Mesendoderm (in vitro differentiated cells): ENCODE data around the gene NBEA.
A peak's percentile ranks its signal among the peaks of the same experiment; 100 is the strongest.

ENCODE experiments used
- DNase-seq: peaks from one replicate; pipeline ENCODE4 v3.0.0; 2013
- H2AK5ac ChIP-seq: 2 replicates; pipeline ENCODE4 v1.6.1; 2013; ENCODE audit warnings: low read length, inconsistent platforms
- H2BK120ac ChIP-seq: 2 replicates; pipeline ENCODE4 v1.6.1; 2013; ENCODE audit warnings: low read depth, mild to moderate bottlenecking, low read length, moderate library complexity, mixed read lengths
- H2BK15ac ChIP-seq: replicated peaks from 2 replicates; pipeline ENCODE4 v1.6.1; 2013; ENCODE audit warnings: low read depth, mild to moderate bottlenecking, moderate library complexity
- H2BK5ac ChIP-seq: 2 replicates; pipeline ENCODE4 v1.6.1; 2013; ENCODE audit warnings: low read length, inconsistent platforms
- H3K18ac ChIP-seq: 2 replicates; pipeline ENCODE4 v1.6.1; 2013; ENCODE audit warnings: mild to moderate bottlenecking, low read length, mixed read lengths
- H3K23ac ChIP-seq: one replicate; pipeline ENCODE4 v1.6.1; 2013; ENCODE audit warnings: low read length
- H3K27ac ChIP-seq: 2 replicates; pipeline ENCODE4 v1.5.1; 2013; ENCODE audit warnings: low read depth, mild to moderate bottlenecking, inconsistent platforms, low read length, moderate library complexity
- H3K27me3 ChIP-seq: 2 replicates; pipeline ENCODE4 v1.6.1; 2013; ENCODE audit warnings: low read length, control low read depth, mild to moderate bottlenecking, inconsistent platforms; ENCODE audit not compliant: insufficient read depth, poor library complexity
- H3K36me3 ChIP-seq: 2 replicates; pipeline ENCODE4 v1.6.1; 2013; ENCODE audit warnings: low read length, inconsistent platforms; ENCODE audit not compliant: control insufficient read depth, insufficient read depth
- H3K4ac ChIP-seq: one replicate; pipeline ENCODE4 v1.6.1; 2013; ENCODE audit warnings: low read depth, mild to moderate bottlenecking, low read length, moderate library complexity
- H3K4me1 ChIP-seq: 2 replicates; pipeline ENCODE4 v1.6.1; 2013; ENCODE audit warnings: low read depth, low read length, inconsistent platforms; ENCODE audit not compliant: control insufficient read depth
- H3K4me2 ChIP-seq: 2 replicates; pipeline ENCODE4 v1.6.1; 2013; ENCODE audit warnings: low read length
- H3K4me3 ChIP-seq: 2 replicates; pipeline ENCODE4 v1.5.1; 2013; ENCODE audit warnings: mild to moderate bottlenecking, low read length
- H3K56ac ChIP-seq: one replicate; pipeline ENCODE4 v1.6.1; 2013; ENCODE audit warnings: low read length
- H3K79me1 ChIP-seq: 2 replicates; pipeline ENCODE4 v1.6.1; 2013; ENCODE audit warnings: low read length, inconsistent platforms
- H3K79me2 ChIP-seq: 2 replicates; pipeline ENCODE4 v1.6.1; 2013; ENCODE audit warnings: mild to moderate bottlenecking, low read length; ENCODE audit not compliant: control insufficient read depth, insufficient read depth
- H3K9ac ChIP-seq: 2 replicates; pipeline ENCODE4 v1.6.1; 2013; ENCODE audit warnings: low read length, inconsistent platforms
- H4K5ac ChIP-seq: one replicate; pipeline ENCODE4 v1.6.1; 2013; ENCODE audit warnings: low read length
- H4K8ac ChIP-seq: one replicate; pipeline ENCODE4 v1.6.1; 2013; ENCODE audit warnings: low read depth, mild to moderate bottlenecking, control low read depth, low read length, moderate library complexity
- WGBS: extraction: QIAGEN DNeasy Blood & Tissue Kit; methylation state at CpG from one replicate; pipeline ENCODE4 v1.1.7; 2013; ENCODE audit warnings: low lambda C conversion rate, missing lambda C conversion rate; ENCODE audit not compliant: insufficient coverage; ENCODE audit errors: extremely low coverage; 5-methylcytosine and 5-hydroxymethylcytosine counted together

Gene NBEA

DNA sequence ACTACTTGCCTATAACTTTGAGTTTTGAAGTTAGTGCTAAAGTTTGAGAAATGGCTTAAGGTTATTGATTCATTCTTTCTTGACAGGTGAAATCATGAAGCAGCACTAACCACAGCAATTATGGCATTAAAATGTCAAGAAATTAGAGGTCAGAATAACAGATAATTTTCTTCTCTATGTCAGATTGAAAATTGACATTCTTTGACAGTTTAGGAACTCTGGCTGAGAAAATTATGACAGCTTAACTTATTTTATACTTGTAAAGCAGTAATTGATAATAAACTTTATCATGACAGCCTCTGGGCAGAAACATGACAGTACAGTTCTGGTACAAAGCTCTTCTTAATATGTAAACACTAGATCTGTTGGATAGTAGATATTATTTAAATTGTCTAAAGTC lies 689.6 kb downstream of the NBEA start:
- no peak overlapping the region for H3K23ac ChIP-seq
- H3K36me3 ChIP-seq, result no peaks in the 10 kb centered on the region
- H4K8ac ChIP-seq, result no peak overlapping the region
- no peak overlapping the region for H4K5ac ChIP-seq
- no peak overlapping the region for H3K4me3 ChIP-seq
- no peaks in the 10 kb centered on the region for H3K4me1 ChIP-seq
- H3K9ac ChIP-seq, result no peak overlapping the region
- H3K56ac ChIP-seq, result no peak overlapping the region
- H3K27ac ChIP-seq, result no peak overlapping the region
- no peaks in the 10 kb centered on the region for H3K79me2 ChIP-seq
- no peaks in the 10 kb centered on the region for H3K79me1 ChIP-seq
- no peak overlapping the region for H2BK5ac ChIP-seq
- no peak overlapping the region for H3K4me2 ChIP-seq
- H2BK120ac ChIP-seq, result no peak overlapping the region
- no peak overlapping the region for H3K4ac ChIP-seq
- DNase-seq, result no peak
- no peak overlapping the region for H3K18ac ChIP-seq
- no peak overlapping the region for H2BK15ac ChIP-seq
- H2AK5ac ChIP-seq, result no peak overlapping the region
- H3K27me3 ChIP-seq, result no peaks in the 10 kb centered on the region

DNA sequence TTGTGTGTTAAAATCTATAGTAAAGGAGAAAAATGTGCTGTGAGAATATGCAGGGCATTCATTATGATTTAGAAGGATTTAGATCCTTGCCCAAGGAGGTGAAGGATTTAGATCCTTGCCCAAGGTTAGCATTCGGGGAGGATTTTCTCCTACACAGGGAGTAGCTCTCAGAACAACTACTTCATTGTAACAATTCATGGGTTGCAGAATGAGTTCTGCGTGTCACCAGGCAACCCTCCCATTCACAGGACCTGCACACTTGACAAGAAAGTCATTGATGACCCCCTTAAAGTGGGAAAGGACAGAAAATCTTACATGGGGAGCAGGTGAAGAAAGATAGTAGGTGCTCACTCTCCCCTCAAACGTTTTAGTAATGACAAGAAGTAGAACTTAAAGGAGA lies 701.6 kb downstream of the NBEA start:
- Histone ChIP-seq H3K27ac (no peak overlapping the region), H3K4me2 (no peak overlapping the region), H4K8ac (no peak overlapping the region), H3K36me3 (no peaks in the 10 kb centered on the region), H3K27me3 (no peaks in the 10 kb centered on the region), H3K4me3 (no peak overlapping the region), H4K5ac (no peak overlapping the region), H3K4ac (no peak overlapping the region), H2BK120ac (no peak overlapping the region), H3K9ac (no peak overlapping the region), H3K23ac (no peak overlapping the region), H2BK5ac (no peak overlapping the region), H2BK15ac (no peak overlapping the region), H3K56ac (no peak overlapping the region), H3K79me1 (no peaks in the 10 kb centered on the region), H3K18ac (no peak overlapping the region), H2AK5ac (no peak overlapping the region), H3K4me1 (no peaks in the 10 kb centered on the region), H3K79me2 (no peaks in the 10 kb centered on the region)
- no peak for DNase-seq
- no CpG with 5 or more reads among the region's 3 CpGs for WGBS

DNA sequence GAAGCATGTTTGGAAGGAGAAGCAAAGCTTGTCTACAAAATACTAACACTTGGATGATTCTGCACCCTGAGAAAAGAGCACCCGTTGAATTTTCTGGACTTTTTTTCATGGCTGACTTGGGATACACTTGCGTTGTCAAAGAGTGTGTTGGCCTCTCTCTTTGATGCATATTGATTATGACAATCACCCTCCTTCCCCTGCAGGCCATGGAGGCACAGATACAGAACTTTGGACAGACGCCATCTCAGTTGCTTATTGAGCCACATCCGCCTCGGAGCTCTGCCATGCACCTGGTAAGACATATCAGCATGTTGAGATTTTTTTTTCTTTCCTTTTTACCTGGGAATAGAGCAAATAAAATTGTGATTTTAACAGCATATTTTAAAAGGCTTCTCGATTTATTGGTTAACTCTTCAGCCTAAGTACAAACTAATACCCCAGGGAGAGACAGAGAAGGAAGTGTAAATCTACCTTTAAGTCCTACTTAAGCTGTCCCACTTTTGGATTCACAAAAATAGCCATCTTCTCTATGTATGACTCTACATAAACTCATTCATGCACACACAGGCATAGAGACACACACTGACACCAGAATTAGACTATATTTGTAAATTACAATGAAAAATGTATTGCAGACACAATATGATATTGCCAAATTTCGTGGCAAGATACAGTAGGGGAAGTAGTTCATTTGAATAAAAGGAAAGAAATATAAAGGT lies 704.1 kb downstream of the NBEA start:
- no peak overlapping the region for H4K5ac ChIP-seq
- H3K23ac ChIP-seq, result no peak overlapping the region
- no peak overlapping the region for H2BK5ac ChIP-seq
- DNase-seq, result no peak
- H3K79me2 ChIP-seq, result no peaks in the 10 kb centered on the region
- no peak overlapping the region for H3K9ac ChIP-seq
- no peaks in the 10 kb centered on the region for H3K36me3 ChIP-seq
- no peak overlapping the region for H3K56ac ChIP-seq
- no peak overlapping the region for H2BK15ac ChIP-seq
- no peaks in the 10 kb centered on the region for H3K4me1 ChIP-seq
- H2AK5ac ChIP-seq, result no peak overlapping the region
- no CpG with 5 or more reads among the region's 7 CpGs for WGBS
- H3K4me3 ChIP-seq, result no peak overlapping the region
- no peaks in the 10 kb centered on the region for H3K27me3 ChIP-seq
- no peak overlapping the region for H3K18ac ChIP-seq
- H3K27ac ChIP-seq, result no peak overlapping the region
- H3K79me1 ChIP-seq, result no peaks in the 10 kb centered on the region
- H4K8ac ChIP-seq, result no peak overlapping the region
- H2BK120ac ChIP-seq, result no peak overlapping the region
- no peak overlapping the region for H3K4me2 ChIP-seq
- no peak overlapping the region for H3K4ac ChIP-seq

DNA sequence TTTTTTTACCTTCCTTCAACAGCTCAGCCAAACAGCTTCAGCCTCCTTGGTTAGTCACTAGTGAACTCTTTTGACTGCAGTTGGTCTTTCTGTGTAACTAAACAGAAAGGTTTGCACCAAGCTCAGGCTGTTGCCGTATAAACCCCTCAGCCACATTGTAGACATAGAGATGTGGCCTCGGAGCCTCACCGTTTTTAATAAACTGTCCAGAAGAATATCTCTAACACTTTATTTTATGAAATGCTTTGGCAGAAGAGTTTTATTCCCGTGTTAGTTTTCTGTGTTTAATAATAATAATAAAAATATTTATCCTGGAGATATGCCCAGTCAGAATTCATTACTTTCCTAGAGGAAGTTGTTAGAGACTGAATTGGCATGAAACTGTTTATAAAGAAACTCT lies 706.1 kb downstream of the NBEA start:
- Histone ChIP-seq H3K4me1 (no peaks in the 10 kb centered on the region), H2AK5ac (no peak overlapping the region), H3K4me3 (no peak overlapping the region), H2BK15ac (no peak overlapping the region), H3K4me2 (no peak overlapping the region), H3K36me3 (no peaks in the 10 kb centered on the region), H3K23ac (no peak overlapping the region), H3K18ac (no peak overlapping the region), H3K56ac (no peak overlapping the region), H3K4ac (no peak overlapping the region), H3K27ac (no peak overlapping the region), H3K9ac (no peak overlapping the region), H2BK120ac (no peak overlapping the region), H4K8ac (no peak overlapping the region), H4K5ac (no peak overlapping the region), H3K79me2 (no peaks in the 10 kb centered on the region), H3K79me1 (no peaks in the 10 kb centered on the region), H3K27me3 (no peaks in the 10 kb centered on the region), H2BK5ac (no peak overlapping the region)
- WGBS, result no CpG with 5 or more reads among the region's 4 CpGs
- no peak for DNase-seq

DNA sequence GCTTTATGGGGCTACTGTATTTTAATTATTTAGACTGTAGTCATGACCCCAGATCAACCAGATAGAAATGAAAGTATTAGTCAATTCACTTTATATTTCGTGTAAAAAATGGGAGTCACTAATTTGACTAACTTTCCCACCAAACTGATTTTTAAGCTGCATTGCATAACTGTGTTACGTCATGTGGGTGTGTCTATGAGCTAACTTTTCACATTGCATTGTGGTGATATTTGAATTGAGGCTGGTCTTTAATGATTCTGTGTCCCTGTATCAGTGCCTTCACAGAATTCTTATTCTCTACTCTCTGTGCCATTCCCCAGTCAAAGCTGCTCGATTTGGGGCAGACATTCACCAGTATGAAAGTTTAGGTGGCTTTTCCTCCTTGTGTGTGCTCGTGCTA lies 707.1 kb downstream of the NBEA start:
- no peak for DNase-seq
- no CpG with 5 or more reads among the region's 4 CpGs for WGBS
- Histone ChIP-seq H3K36me3 (no peaks in the 10 kb centered on the region), H4K8ac (no peak overlapping the region), H3K23ac (no peak overlapping the region), H3K18ac (no peak overlapping the region), H3K27me3 (no peaks in the 10 kb centered on the region), H2BK5ac (no peak overlapping the region), H3K79me1 (no peaks in the 10 kb centered on the region), H2BK120ac (no peak overlapping the region), H3K4ac (no peak overlapping the region), H3K27ac (no peak overlapping the region), H3K9ac (no peak overlapping the region), H3K4me2 (no peak overlapping the region), H2BK15ac (no peak overlapping the region), H2AK5ac (no peak overlapping the region), H3K4me3 (no peak overlapping the region), H4K5ac (peak overlapping the region; percentile 64), H3K79me2 (no peaks in the 10 kb centered on the region), H3K4me1 (no peaks in the 10 kb centered on the region), H3K56ac (no peak overlapping the region)

DNA sequence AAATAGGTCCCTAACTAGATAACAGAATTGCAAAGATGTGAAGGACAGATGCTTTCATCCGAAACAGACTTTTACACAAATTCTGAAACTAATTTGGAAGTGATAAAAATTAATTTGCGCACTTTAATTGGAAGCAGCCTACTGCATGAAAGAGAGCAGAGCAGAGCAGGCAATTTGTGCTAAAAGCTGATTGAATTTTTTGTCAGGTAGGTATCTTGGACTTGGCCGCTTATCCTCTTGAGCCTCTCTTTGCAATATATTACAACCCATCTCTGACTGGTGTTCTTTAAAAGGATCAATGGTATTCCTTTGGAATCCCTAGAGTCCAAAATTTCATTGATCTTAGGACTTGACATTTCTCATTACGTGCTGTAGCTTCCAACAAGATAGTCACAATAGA lies 717.7 kb downstream of the NBEA start:
- H3K23ac ChIP-seq, result no peak overlapping the region
- no peak overlapping the region for H2BK15ac ChIP-seq
- no peak for DNase-seq
- WGBS, result no CpG with 5 or more reads among the region's 4 CpGs
- H3K27ac ChIP-seq, result no peak overlapping the region
- H3K27me3 ChIP-seq, result no peaks in the 10 kb centered on the region
- no peaks in the 10 kb centered on the region for H3K4me1 ChIP-seq
- no peak overlapping the region for H3K18ac ChIP-seq
- no peak overlapping the region for H2BK5ac ChIP-seq
- no peaks in the 10 kb centered on the region for H3K79me2 ChIP-seq
- no peak overlapping the region for H3K56ac ChIP-seq
- no peak overlapping the region for H3K4me3 ChIP-seq
- no peak overlapping the region for H4K5ac ChIP-seq
- H2BK120ac ChIP-seq, result no peak overlapping the region
- no peaks in the 10 kb centered on the region for H3K36me3 ChIP-seq
- H3K79me1 ChIP-seq, result no peaks in the 10 kb centered on the region
- no peak overlapping the region for H4K8ac ChIP-seq
- no peak overlapping the region for H3K9ac ChIP-seq
- no peak overlapping the region for H2AK5ac ChIP-seq
- no peak overlapping the region for H3K4ac ChIP-seq
- H3K4me2 ChIP-seq, result no peak overlapping the region
